Activated naive CD4-positive, alpha-beta T cell treated with Interleukin-2 at 50 U/mL for 16 hours (primary cell): ENCODE results near the gene VSTM4.

Source experiments
- DNase-seq: peaks from one replicate; pipeline ENCODE4 v3.0.0-alpha.2; 2020

Gene VSTM4

DNA sequence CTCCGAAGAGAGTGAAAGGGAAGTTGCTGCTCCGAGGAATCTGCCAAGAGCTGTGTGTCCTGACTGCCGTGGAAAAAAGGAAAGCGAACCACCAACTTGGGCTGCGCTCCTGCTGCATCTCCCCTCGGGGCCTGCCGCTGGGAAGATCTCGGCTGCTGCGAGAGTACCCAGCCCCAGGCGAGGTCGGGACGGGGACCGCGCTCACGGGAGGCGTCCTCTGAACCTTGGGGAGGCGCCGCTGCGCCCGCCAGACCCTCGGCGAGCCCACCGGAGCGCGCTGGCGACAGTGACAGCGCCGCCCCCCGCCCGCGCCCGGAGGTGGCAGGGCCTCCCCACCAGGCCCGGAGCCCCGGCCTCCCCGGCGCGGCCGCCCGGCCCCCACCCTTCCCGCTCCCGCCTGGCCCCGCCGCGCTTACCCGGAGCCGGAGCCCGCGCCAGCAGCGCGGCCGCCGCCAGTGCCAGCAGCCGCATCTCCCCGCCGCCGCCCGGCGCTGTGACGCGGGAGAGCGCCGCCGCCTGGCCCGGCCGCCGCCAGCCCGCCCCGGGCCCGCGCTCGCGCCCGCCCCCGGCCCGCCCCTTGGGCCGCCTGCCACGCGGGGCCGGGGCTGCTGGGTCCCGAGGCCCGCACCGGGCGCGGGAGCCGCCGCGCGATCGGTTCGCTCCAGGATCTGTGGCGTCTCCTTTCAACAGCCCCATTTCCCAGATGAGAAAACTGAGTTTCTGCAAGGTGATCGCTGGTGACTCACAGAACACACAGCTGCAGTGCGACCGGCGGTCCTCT is at the start of gene VSTM4:
Gene VSTM4 (minus strand): TSS at position 508 of the 781 bp plus-strand sequence. CDS start 37 bp downstream, at position 471.
- DNase-seq: no peak

DNA sequence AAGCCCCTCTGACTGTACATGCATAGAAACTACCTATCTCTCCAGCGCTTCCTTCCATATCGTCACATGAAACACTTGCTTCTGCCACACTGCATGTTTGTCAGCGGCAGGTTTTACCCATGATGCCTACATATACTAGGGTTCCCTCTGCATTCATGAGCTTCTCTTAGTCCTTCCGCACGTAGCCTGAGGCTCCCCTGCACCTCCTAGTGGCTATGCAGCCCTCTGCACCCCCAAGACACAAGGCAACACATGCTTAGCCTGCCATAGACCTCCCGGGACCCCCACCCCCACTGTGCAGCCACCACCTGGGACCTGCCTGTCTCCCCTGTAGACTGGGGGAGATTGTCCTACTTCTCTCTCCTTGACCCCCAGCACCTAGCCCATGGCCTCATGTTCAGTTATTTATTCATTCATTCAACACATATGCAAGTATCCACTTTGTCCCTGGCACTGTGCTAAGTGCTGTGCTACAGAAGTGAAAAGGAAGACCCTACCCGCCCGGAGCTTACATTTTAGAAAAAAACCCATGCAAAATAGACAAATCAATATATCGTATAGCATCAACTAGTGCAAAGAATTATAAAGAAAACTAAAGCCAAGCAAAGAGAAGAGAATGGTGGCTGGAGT is 49.4 kb upstream of the VSTM4 start:
- peak; percentile 46 for DNase-seq

GRCh38 chr10:49163741-49164140 is 48.4 kb upstream of the VSTM4 start:
- DNase-seq: no peak

DNA sequence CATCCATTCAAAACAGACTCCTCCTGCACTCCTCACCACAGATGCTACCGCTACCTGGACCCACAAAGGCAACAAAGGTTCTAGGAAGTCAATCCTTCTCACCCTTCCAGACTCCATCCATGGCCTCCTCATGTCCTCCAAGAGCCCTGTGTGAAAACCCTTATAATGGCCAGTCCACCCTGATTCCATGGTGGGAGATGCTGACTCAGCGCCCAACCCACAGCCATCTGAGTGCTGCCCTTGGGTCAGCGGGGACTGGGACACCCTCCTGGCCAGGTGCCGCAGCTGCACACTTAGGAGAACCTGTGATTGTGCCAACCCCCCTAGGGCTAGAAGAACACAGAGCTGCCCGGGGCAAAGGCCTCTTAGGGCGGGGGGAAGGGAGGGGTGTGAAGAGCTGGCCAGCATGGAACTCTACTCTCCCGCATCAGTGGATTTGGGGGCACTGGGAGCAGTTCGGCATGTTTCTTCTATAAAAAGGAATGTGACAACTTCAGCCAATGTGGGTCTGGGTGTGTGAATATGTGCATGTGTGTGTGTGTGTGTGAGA is 47.5 kb upstream of the VSTM4 start:
- DNase-seq: no peak

- DNase-seq: no peak
Measured at GRCh38 chr10:49162063-49162462, 46.7 kb upstream of the VSTM4 start.

DNA sequence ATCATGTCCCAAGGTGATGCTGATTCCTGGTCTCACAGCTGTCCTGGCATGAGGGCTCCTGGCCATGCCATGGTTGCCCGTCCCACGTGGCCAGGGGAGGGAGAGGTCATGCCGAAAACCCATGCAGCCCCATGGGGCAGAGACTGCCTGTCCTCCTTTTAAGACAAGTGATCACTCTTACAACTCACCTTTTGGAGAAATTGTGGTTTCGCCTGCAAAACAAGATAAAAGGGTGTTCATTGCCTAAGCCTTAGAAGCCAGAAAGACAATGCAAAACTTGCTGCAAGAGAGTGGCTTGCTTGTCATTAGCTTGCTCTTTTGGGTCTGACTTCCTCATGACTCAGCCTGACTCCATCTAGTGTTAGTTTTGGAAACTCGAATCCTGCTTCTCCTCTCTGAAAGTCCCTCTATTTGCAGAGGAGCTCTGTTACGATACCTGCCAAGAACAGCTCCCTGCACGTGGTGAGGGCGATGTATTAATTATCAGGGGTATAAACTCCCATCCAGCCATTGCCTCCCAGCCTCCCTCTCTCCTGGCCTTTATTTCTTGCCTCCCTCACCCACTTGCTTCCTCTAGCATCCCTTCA is 46.2 kb upstream of the VSTM4 start:
- DNase-seq: no peak

GRCh38 chr10:49160814-49161213 is 45.5 kb upstream of the VSTM4 start:
- no peak for DNase-seq

DNA sequence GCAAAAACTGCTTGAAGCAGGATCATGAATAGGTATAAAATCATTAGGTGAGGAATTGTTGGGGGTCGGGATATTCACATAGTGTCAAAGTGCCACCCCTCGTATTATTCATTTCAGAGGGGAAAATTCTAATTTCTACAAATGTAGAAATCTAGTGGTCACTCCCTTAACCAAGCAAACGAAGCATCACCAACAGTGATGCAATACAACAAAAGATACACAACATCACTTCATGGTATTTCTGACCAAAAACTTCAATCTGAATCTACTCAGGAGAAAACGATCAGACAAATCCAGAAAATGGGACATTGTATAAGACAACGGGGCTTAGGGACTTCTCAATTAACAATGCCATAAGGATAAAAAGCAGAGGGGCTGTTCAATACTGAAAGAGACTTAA is 44.8 kb upstream of the VSTM4 start:
- no peak for DNase-seq

DNA sequence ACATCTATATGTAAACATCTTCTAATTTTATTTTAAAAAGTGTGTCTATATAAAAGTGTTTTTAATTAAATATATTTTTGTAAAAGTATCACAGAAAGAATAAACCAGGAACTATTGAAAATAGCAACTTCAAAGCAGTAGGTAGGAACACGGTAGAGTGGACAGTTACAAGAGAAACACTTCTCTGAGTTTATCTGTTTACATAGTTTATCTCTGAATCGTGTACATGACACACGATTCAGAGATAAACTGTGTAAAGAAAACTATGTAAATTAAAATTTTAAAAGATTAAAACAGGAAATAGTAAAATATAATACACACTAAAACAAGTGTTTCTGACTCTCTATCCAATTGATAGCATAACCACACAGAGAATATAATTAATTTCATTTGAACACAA is 43.6 kb upstream of the VSTM4 start:
- DNase-seq: no peak

DNA sequence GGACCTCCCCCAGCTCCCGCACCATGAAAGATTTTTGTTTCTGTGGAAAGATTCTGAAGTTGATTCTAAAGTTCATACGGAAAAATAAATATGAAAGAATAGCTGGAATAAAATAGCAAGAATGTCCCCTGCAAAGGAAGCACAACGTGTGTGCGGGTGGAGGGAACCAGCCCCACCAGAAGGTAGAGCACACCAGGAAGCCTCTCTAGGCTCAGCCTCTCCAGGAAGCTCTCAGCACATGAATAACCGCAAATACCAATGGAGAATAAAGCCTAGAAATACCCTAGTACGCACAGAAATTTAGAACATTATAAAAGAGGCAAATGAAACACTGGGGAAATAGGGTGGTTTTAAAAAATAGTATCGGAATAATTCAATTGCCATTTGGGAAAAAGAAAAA is 43.1 kb upstream of the VSTM4 start:
- DNase-seq: no peak

- no peak for DNase-seq
Measured at GRCh38 chr10:49157229-49157628, 41.9 kb upstream of the VSTM4 start.

DNA sequence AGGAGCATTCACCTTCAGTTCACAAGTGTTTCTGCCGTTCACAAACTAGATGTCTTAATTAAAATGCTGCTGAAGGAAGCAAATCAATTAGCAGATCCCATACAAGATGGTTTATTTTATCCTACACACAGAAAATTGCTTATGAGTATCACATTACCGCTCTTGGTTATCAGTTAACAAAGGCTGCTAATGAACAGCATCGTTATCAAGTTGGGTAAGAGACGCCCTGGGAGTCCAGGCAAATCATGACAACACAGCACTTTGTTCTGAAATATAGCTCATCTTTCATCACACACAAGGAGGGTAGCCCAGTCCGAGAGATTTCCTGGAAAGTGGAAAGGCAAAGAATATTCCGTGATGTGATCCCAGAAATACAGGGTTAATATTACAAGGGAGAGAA is 39.3 kb upstream of the VSTM4 start:
- DNase-seq: no peak

- DNase-seq: no peak
Measured at GRCh38 chr10:49153971-49154370, 38.6 kb upstream of the VSTM4 start.

GRCh38 chr10:49153115-49153514 is 37.8 kb upstream of the VSTM4 start:
- no peak for DNase-seq

DNA sequence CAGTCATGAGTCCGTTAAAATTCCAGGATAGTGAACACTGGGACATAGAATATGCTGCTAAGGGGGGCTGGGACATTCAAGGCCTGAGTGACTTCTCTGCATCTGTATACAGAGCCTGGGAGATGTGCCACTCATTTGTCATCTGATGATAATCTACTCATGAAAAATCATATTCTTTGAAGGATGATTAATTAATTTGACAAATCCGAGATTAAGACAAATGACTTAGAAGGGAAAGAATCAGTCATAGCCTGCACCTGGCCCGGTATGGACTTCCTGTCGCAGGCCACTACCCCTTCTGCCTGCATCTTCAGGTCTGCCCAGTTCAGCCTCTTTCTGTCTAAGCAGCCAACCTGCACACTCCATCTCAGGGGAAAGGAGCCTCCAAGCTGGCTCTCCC is 37.3 kb upstream of the VSTM4 start:
- no peak for DNase-seq

- no peak for DNase-seq
Measured at GRCh38 chr10:49152037-49152436, 36.7 kb upstream of the VSTM4 start.

GRCh38 chr10:49151481-49151880 is 36.2 kb upstream of the VSTM4 start:
- no peak for DNase-seq

DNA sequence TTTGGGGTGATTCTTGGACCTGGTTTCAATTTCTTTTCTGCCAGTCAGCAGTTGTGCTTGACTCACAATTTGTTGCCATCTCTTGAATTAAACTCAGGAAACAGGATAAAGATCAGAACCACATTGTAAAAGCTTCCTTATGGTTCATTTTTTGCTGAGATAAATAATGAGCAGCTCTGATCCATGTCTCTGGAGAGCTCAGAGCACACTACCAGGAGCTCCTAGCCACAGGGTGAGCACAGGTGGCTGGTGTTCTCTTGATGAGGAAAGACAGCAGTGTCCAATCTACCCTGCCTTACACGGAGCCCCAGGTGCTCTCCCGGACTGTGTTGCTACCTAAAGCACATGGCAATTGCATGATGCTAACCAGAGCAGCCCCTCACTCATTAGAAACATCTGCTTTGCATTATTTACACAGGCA is 35.7 kb upstream of the VSTM4 start:
- DNase-seq: no peak

GRCh38 chr10:49150426-49150825 is 35.1 kb upstream of the VSTM4 start:
- no peak for DNase-seq

- DNase-seq: no peak
Measured at GRCh38 chr10:49149881-49150280, 34.6 kb upstream of the VSTM4 start.

- no peak for DNase-seq
Measured at GRCh38 chr10:49144058-49144720, 28.9 kb upstream of the VSTM4 start.

DNA sequence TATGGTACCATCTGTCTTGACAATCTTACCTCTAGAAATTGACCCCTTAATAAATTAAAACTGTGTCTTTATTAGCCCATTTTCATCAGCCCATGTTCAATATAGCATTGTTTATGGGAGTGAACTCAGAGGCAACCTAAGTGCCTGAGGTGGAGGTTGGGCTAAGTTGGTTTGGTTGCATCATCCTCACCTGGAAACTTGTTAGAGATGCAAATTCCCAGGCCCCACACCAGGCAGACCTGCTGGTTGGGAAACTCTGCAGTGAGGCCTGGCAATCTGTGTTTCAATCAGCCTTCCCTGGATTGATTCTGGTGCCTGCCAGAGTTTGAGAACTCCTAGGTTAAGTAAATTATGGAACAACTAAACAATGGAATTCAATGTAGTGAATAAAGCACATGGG is 27.9 kb upstream of the VSTM4 start:
- no peak for DNase-seq

DNA sequence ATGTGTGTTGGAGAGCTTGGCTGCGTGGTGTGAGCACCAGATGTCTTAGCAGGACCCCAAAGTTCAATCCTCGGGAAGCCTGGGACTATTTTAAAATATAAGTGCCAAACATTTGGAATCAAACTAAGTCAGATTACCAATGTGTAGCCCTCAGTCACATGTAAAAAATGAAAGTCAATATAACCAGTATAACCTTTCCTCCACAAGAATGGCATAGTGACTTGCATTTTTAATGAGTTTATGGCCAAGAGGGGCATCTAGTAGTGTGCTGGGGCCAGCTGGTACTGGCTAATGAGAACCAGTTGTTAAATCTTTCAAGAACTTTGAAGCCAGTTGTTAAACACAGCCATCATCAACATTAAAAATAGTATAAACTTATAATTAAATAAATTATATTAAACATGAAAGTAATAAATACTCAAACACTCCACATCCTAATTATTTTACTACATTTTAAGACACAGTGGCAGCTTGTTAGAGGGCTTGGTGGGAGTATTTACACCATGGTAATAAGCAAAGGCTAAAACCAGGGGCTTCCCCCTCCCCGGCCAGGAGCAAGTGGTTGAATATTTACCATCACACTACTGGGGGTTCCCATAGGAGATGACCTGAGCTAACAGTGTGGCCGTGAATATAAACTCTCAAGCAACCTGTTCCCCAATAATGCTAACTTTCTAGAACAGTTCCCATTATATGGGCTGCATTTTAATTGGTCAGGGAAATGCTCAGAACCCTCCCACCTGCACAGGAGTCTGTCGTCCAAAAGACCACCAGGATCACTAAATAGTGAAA is 26.4 kb upstream of the VSTM4 start:
- DNase-seq: no peak
